A549 (cell line): ENCODE results near the gene ENO4. TPM values are rescaled to one million over a fixed set of nuclear protein-coding genes. Genes with fewer than 3 reads are reported as not detected.

Experiments used
- ATAC-seq, 2 experiments: fragments of 200-7000 bp in 1 of 2; fragments of >200 bp in 1 of 2; cut with Nextera tagmentation in 1 of 2; cut with Tn5 transposase in 1 of 2; 3 replicates each; pipeline versions ENCODE4 v1.8.0 to v1.9.1; 2018 to 2020; ENCODE audit warnings: mild to moderate bottlenecking in 1 of 2, moderate library complexity in 1 of 2
- CTCF ChIA-PET: fragments of 300-600 bp; sonication (Branson Sonifier 250); formaldehyde crosslinking; extraction: SDS; loops from one replicate; lab custom pipeline; 2021; ENCODE audit warnings: antibody characterized with exemption, inconsistent platforms; lab: Yijun Ruan, JAX
- POLR2A ChIA-PET: fragments of 350-600 bp; formaldehyde crosslinking; extraction: SDS; loops from one replicate; lab custom pipeline; 2021; ENCODE audit warnings: antibody characterized with exemption, inconsistent platforms; lab: Yijun Ruan, JAX
- DNase-seq, 2 experiments: peaks; one replicate each; pipeline versions ENCODE4 v3.0.0 to v3.0.0-alpha.2; 2011 to 2016; ENCODE audit warnings: low read depth in 1 of 2, low spot score in 1 of 2
- FAIRE-seq: peaks from 2 replicates; lab custom pipeline; 2011; peaks lifted over from hg19 to GRCh38; lab: Jason Lieb, UNC
- H3K27ac ChIP-seq, 2 experiments: fragments of >200 bp; sonication (Bioruptor Twin); formaldehyde crosslinking; 3 replicates each; pipeline ENCODE4 v1.5.1; 2016 to 2017
- H3K4me1 ChIP-seq: fragments of >200 bp; sonication (Bioruptor Twin); formaldehyde crosslinking; 3 replicates; pipeline ENCODE4 v1.6.1; 2016
- H3K4me2 ChIP-seq: fragments of >200 bp; sonication (Bioruptor Twin); formaldehyde crosslinking; 3 replicates; pipeline ENCODE4 v1.6.1; 2016
- H3K4me3 ChIP-seq: fragments of >200 bp; sonication (Bioruptor Twin); formaldehyde crosslinking; 3 replicates; pipeline ENCODE4 v1.5.1; 2016
- H3K9me3 ChIP-seq: fragments of >200 bp; sonication (Bioruptor Twin); formaldehyde crosslinking; 3 replicates; pipeline ENCODE4 v1.6.1; 2016
- CBX2 ChIP-seq: fragments of 200-600 bp; sonication (generic); IDR thresholded peaks from 2 replicates; pipeline ENCODE4 v1.6.1; 2016; ENCODE audit warnings: low read depth, mild to moderate bottlenecking, borderline replicate concordance
- CBX8 ChIP-seq: fragments of 200-600 bp; sonication (generic); IDR thresholded peaks from 2 replicates; pipeline ENCODE4 v1.6.1; 2016
- CHD4 ChIP-seq: fragments of 200-600 bp; sonication (generic); IDR thresholded peaks from 2 replicates; pipeline ENCODE4 v1.6.1; 2016; ENCODE audit warnings: antibody characterized with exemption, mild to moderate bottlenecking, borderline replicate concordance
- FOSL2 ChIP-seq, 2 experiments: fragments of 450-650 bp in 1 of 2; fragments of >200 bp in 1 of 2; sonication (Bioruptor Twin) in 1 of 2; formaldehyde crosslinking; IDR thresholded peaks; 2 replicates each; pipeline versions ENCODE4 v1.5.0 to v1.6.1; 2016 to 2020; ENCODE audit warnings: mild to moderate bottlenecking in 1 of 2, moderate library complexity in 1 of 2
- HOXB13 ChIP-seq: fragments of 250-450 bp; sonication (Bioruptor Pico); IDR thresholded peaks from 2 replicates; pipeline ENCODE4 v1.5.0; 2020; ENCODE audit warnings: low read depth, mild to moderate bottlenecking, moderate library complexity
- HOXB5 ChIP-seq: fragments of 250-450 bp; sonication (Bioruptor Pico); IDR thresholded peaks from 2 replicates; pipeline ENCODE4 v1.5.0; 2020; ENCODE audit warnings: mild to moderate bottlenecking, moderate library complexity
- JUNB ChIP-seq: fragments of >200 bp; sonication (Bioruptor Twin); formaldehyde crosslinking; IDR thresholded peaks from 2 replicates; pipeline ENCODE4 v1.6.1; 2016
- MAFK ChIP-seq: fragments of 450-650 bp; IDR thresholded peaks from 2 replicates; pipeline ENCODE4 v1.6.1; 2014; ENCODE audit not compliant: partially characterized antibody
- MAZ ChIP-seq: fragments of 150-350 bp; IDR thresholded peaks from 2 replicates; pipeline ENCODE4 v1.6.1; 2014; ENCODE audit warnings: antibody characterized with exemption, low read depth, low read length, borderline replicate concordance
- MYC ChIP-seq: IDR thresholded peaks from 2 replicates; pipeline ENCODE4 v1.6.1; 2012; ENCODE audit warnings: mild to moderate bottlenecking, inconsistent platforms, low read length, improper control_type of control experiment, borderline replicate concordance
- NPAS2 ChIP-seq: fragments of 250-450 bp; sonication (Bioruptor Pico); IDR thresholded peaks from 2 replicates; pipeline ENCODE4 v1.8.0; 2022; ENCODE audit warnings: mild to moderate bottlenecking, moderate library complexity, borderline replicate concordance
- PHF8 ChIP-seq: fragments of 200-600 bp; sonication (generic); IDR thresholded peaks from 2 replicates; pipeline ENCODE4 v1.6.1; 2016; ENCODE audit warnings: low read depth, mild to moderate bottlenecking, antibody characterized with exemption, moderate library complexity, borderline replicate concordance
- POLR2A ChIP-seq: IDR thresholded peaks from 2 replicates; pipeline ENCODE4 v1.6.1; 2012; ENCODE audit warnings: mild to moderate bottlenecking, low read length
- POLR2AphosphoS2 ChIP-seq: conservative IDR thresholded peaks from 2 replicates; pipeline ENCODE4 v1.6.1; 2012; ENCODE audit warnings: low read length, improper control_type of control experiment, inconsistent platforms
- TFCP2L1 ChIP-seq: fragments of 250-450 bp; sonication (Bioruptor Pico); IDR thresholded peaks from 2 replicates; pipeline ENCODE4 v1.5.0; 2021; ENCODE audit warnings: mild to moderate bottlenecking
- ZC3H11A ChIP-seq: fragments of 450-650 bp; IDR thresholded peaks from 2 replicates; pipeline ENCODE4 v1.6.1; 2014; ENCODE audit warnings: antibody characterized with exemption, mild to moderate bottlenecking
- WGBS: methylation state at CpG from one replicate; pipeline ENCODE4 v1.1.6; 2017; ENCODE audit errors: missing lambda C conversion rate; 5-methylcytosine and 5-hydroxymethylcytosine counted together
- polyA plus RNA-seq, 4 experiments: library from polyadenylated mRNA; depleted of rRNA in 3 of 4; stranded (reverse); fragments of >200 nt; fragmentation: RNase III in 1 of 4; extraction: RNeasy Plus Mini Kit Qiagen cat#74134 plus additional on column Dnase treatment in 1 of 4; gene quantifications; 2 replicates in 3 of 4; 3 replicates in 1 of 4; pipeline ENCODE4 v1.2.3, GENCODE V29; 2011 to 2017
- TF ChIP-seq, protein P1 (sequence below): fragments of 450-650 bp; IDR thresholded peaks from 2 replicates; pipeline ENCODE4 v1.6.1; 2014; ENCODE audit warnings: antibody characterized with exemption
- TF ChIP-seq, protein P2 (sequence below): IDR thresholded peaks from 2 replicates; pipeline ENCODE4 v1.6.1; 2012
- TF ChIP-seq, protein P3 (sequence below): fragments of >200 bp; sonication (Bioruptor Twin); formaldehyde crosslinking; IDR thresholded peaks from 3 replicates; pipeline ENCODE4 v1.5.1; 2016
- TF ChIP-seq, protein P4 (sequence below): fragments of 250-450 bp; sonication (Bioruptor Pico); IDR thresholded peaks from 2 replicates; pipeline ENCODE4 v1.5.0; 2021; ENCODE audit warnings: mild to moderate bottlenecking, moderate library complexity, borderline replicate concordance
- TF ChIP-seq, protein P5 (sequence below): fragments of 250-450 bp; sonication (Bioruptor Pico); IDR thresholded peaks from 2 replicates; pipeline ENCODE4 v1.5.0; 2020; ENCODE audit warnings: low read depth, mild to moderate bottlenecking, moderate library complexity
- TF ChIP-seq, protein P6 (sequence below): fragments of 150-350 bp; IDR thresholded peaks from 2 replicates; pipeline ENCODE4 v1.6.1; 2014; ENCODE audit warnings: low read depth, mild to moderate bottlenecking, low read length
- TF ChIP-seq, protein P7 (sequence below): fragments of >200 bp; sonication (Bioruptor Twin); formaldehyde crosslinking; IDR thresholded peaks from 2 replicates; pipeline ENCODE4 v1.6.1; 2016

The ENO4 gene
- polyA plus RNA-seq, 2 of the 4 experiments (the other 2 are of a cell fraction), result 0.39 to 0.47 TPM

DNA sequence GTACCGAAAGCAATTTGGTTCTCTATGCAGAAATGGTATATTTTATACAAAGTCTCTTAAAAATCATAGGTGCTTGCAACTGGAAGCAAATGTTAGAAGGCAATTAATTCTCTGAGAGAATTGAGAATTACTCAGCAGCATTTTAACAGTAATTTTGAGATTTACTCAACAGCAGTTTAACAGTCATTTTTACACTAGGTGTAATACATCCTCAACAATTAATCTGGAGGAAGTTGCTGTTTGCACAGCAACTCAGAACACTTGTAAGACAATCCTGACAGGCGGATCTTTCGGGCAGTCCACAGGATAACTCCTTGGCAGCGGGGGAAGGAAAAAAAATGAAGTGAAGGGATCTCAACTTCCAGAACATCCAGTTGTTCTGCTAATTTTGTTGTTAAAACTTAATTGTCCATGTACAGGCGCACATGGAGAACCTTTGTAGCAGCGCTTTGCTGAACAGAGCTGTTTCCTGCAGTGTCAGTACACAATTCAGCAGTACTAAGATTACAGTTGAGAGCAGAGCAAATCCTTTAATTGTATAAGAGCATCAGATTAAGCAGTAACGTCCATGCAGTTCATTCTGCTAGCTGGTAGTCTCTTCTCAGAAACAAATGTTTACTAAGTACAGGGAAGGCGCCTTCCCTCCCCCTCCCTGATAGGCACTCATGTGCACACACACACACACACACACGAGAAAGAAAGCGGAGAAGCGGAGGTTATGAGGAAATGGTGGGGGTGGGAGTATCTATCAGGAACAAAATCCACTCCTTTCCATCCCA, 43.8 kb downstream of the ENO4 start:
- ATAC-seq (no peak), FAIRE-seq (no peak), DNase-seq (no peak)
- 89% methylated on average over 11 of the region's 11 CpGs for WGBS
- ChIA-PET POLR2A (interaction anchor here (0.6 kb wide), 1 partner anchor 93 kb away, joined by 3 read pairs; no protein-coding TSS in a partner anchor), CTCF (interaction anchor here (0.6 kb wide), 2 partner anchors 27 to 273 kb away, joined by 3 to 4 read pairs; no protein-coding TSS in a partner anchor)
- no peak overlapping the region for H3K4me3 ChIP-seq
- no peaks in the 10 kb centered on the region for H3K9me3 ChIP-seq
- H3K4me1 ChIP-seq, result peaks cover 17% of the 10 kb centered on the region
- H3K4me2 ChIP-seq, result no peak overlapping the region
- no peak overlapping the region for H3K27ac ChIP-seq
- TF ChIP-seq NPAS2 (no peak), FOSL2 (IDR thresholded peaks at IDR 0.05) (no peak), FOSL2 (CRISPR knock-in tag; IDR thresholded peaks at IDR 0.05) (no peak), CBX8 (no peak), POLR2AphosphoS2 (no peak), MYC (no peak), HOXB5 (CRISPR knock-in tag) (no peak), TFCP2L1 (CRISPR knock-in tag) (no peak), CBX2 (no peak)
- TF ChIP-seq, protein P1, sequence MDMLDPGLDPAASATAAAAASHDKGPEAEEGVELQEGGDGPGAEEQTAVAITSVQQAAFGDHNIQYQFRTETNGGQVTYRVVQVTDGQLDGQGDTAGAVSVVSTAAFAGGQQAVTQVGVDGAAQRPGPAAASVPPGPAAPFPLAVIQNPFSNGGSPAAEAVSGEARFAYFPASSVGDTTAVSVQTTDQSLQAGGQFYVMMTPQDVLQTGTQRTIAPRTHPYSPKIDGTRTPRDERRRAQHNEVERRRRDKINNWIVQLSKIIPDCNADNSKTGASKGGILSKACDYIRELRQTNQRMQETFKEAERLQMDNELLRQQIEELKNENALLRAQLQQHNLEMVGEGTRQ, result no peak
- TF ChIP-seq, protein P2, sequence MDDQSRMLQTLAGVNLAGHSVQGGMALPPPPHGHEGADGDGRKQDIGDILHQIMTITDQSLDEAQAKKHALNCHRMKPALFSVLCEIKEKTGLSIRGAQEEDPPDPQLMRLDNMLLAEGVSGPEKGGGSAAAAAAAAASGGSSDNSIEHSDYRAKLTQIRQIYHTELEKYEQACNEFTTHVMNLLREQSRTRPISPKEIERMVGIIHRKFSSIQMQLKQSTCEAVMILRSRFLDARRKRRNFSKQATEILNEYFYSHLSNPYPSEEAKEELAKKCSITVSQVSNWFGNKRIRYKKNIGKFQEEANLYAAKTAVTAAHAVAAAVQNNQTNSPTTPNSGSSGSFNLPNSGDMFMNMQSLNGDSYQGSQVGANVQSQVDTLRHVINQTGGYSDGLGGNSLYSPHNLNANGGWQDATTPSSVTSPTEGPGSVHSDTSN, result no peak

DNA sequence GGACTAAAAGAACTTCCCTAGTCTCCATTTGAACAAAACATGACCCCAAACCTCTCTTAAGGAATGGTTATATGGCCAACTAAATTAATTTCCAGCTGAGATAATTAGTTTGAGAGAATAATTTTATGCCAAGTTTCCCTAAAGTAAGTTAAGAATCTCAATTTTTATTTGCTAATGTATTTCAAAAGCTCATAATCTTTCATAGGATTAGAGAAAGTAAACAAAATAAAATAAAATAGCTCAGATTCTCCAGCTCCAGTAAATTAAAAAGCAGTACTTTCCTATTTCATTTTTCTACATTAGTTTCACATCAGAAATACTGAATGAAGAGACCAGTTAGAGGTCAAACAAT, 44.4 kb downstream of the ENO4 start:
- no peak for FAIRE-seq
- no peak for DNase-seq
- no peak for ATAC-seq
- POLR2A ChIA-PET, result interaction anchor here (0.6 kb wide), 1 partner anchor 93 kb away, joined by 3 read pairs; no protein-coding TSS in a partner anchor
- Histone ChIP-seq H3K4me3 (no peak overlapping the region), H3K27ac (no peak overlapping the region), H3K4me1 (peaks cover 11% of the 10 kb centered on the region), H3K4me2 (no peak overlapping the region), H3K9me3 (no peaks in the 10 kb centered on the region)
- CTCF ChIA-PET, result interaction anchor here (1.5 kb wide), 1 partner anchor 274 kb away, joined by 4 read pairs; no protein-coding TSS in a partner anchor
- TF ChIP-seq, protein P3, sequence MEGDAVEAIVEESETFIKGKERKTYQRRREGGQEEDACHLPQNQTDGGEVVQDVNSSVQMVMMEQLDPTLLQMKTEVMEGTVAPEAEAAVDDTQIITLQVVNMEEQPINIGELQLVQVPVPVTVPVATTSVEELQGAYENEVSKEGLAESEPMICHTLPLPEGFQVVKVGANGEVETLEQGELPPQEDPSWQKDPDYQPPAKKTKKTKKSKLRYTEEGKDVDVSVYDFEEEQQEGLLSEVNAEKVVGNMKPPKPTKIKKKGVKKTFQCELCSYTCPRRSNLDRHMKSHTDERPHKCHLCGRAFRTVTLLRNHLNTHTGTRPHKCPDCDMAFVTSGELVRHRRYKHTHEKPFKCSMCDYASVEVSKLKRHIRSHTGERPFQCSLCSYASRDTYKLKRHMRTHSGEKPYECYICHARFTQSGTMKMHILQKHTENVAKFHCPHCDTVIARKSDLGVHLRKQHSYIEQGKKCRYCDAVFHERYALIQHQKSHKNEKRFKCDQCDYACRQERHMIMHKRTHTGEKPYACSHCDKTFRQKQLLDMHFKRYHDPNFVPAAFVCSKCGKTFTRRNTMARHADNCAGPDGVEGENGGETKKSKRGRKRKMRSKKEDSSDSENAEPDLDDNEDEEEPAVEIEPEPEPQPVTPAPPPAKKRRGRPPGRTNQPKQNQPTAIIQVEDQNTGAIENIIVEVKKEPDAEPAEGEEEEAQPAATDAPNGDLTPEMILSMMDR, result no peak
- TF ChIP-seq, protein P4, sequence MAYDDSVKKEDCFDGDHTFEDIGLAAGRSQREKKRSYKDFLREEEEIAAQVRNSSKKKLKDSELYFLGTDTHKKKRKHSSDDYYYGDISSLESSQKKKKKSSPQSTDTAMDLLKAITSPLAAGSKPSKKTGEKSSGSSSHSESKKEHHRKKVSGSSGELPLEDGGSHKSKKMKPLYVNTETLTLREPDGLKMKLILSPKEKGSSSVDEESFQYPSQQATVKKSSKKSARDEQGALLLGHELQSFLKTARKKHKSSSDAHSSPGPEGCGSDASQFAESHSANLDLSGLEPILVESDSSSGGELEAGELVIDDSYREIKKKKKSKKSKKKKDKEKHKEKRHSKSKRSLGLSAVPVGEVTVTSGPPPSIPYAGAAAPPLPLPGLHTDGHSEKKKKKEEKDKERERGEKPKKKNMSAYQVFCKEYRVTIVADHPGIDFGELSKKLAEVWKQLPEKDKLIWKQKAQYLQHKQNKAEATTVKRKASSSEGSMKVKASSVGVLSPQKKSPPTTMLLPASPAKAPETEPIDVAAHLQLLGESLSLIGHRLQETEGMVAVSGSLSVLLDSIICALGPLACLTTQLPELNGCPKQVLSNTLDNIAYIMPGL (CRISPR knock-in tag), result no peak
- TF ChIP-seq POLR2A, result no peak
- TF ChIP-seq, protein P5, sequence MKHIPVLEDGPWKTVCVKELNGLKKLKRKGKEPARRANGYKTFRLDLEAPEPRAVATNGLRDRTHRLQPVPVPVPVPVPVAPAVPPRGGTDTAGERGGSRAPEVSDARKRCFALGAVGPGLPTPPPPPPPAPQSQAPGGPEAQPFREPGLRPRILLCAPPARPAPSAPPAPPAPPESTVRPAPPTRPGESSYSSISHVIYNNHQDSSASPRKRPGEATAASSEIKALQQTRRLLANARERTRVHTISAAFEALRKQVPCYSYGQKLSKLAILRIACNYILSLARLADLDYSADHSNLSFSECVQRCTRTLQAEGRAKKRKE, result no peak
- no peak for TF ChIP-seq HOXB13 (CRISPR knock-in tag)
- no peak for TF ChIP-seq ZC3H11A
- no peak for TF ChIP-seq CHD4
- TF ChIP-seq POLR2AphosphoS2, result no peak
- no peak for TF ChIP-seq HOXB5 (CRISPR knock-in tag)
- no peak for TF ChIP-seq CBX8
- TF ChIP-seq MAFK, result no peak
- TF ChIP-seq PHF8, result no peak
- TF ChIP-seq, protein P6, sequence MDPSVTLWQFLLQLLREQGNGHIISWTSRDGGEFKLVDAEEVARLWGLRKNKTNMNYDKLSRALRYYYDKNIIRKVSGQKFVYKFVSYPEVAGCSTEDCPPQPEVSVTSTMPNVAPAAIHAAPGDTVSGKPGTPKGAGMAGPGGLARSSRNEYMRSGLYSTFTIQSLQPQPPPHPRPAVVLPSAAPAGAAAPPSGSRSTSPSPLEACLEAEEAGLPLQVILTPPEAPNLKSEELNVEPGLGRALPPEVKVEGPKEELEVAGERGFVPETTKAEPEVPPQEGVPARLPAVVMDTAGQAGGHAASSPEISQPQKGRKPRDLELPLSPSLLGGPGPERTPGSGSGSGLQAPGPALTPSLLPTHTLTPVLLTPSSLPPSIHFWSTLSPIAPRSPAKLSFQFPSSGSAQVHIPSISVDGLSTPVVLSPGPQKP, result no peak
- TF ChIP-seq JUNB, result no peak
- no peak for TF ChIP-seq MAZ
- TF ChIP-seq, protein P7, sequence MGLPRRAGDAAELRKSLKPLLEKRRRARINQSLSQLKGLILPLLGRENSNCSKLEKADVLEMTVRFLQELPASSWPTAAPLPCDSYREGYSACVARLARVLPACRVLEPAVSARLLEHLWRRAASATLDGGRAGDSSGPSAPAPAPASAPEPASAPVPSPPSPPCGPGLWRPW, result no peak
